GM10266 (cell line): ENCODE measurements around the gene ZCCHC8.
"Not testable (repeated sequence)": the region's sequence is repeated elsewhere in the genome, so short reads cannot be mapped to it uniquely, and the experiment has no call there.

Experiments used
- DNase-seq: peaks from one replicate; pipeline ENCODE4 v3.0.0; 2012; ENCODE audit errors: extremely low spot score
- TF ChIP-seq, protein P1 (sequence below): IDR thresholded peaks from 2 replicates; pipeline ENCODE4 v1.5.1; 2012; ENCODE audit warnings: mild to moderate bottlenecking, low read depth; ENCODE audit not compliant: control insufficient read depth, insufficient read depth; ENCODE audit errors: missing control alignments

ZCCHC8 gene

DNA sequence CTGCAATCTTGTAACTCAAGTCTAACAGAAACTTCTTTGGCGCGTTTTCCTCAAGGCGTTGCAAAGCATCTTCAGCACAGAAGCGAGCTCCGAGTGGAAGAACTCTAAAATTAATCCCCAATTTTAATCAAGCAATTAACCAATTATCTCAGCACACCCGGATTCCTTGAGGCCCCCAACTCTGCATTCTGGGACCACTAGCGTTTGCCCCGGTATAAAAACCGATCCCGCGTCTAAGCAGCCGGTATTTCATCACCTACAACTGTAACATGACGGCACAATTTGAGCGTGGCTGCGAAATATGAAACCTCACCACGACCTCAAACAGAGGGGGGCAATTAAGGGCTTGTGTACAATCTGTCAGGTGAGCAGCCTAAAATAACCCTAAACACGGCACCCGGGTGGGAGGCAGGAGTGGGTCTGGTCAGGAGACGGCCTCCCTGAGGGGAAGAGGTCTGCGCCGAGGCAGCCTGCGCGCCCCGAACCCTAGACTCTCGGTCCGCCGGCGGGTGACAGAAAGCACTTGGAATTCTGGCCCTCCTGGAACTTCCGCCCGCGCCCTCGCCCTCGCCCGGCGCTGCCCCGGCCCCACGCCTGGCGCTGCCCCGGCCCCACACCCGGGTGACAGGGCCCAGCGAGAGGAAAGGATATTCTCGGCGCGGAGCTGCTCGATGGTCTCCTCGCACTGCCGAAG, 594 bp downstream of the ZCCHC8 start:
- TF ChIP-seq, protein P1, sequence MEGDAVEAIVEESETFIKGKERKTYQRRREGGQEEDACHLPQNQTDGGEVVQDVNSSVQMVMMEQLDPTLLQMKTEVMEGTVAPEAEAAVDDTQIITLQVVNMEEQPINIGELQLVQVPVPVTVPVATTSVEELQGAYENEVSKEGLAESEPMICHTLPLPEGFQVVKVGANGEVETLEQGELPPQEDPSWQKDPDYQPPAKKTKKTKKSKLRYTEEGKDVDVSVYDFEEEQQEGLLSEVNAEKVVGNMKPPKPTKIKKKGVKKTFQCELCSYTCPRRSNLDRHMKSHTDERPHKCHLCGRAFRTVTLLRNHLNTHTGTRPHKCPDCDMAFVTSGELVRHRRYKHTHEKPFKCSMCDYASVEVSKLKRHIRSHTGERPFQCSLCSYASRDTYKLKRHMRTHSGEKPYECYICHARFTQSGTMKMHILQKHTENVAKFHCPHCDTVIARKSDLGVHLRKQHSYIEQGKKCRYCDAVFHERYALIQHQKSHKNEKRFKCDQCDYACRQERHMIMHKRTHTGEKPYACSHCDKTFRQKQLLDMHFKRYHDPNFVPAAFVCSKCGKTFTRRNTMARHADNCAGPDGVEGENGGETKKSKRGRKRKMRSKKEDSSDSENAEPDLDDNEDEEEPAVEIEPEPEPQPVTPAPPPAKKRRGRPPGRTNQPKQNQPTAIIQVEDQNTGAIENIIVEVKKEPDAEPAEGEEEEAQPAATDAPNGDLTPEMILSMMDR, result no peak
- DNase-seq, result peak; percentile 56

GRCh38 chr12:122495258-122495657, 5.5 kb downstream of the ZCCHC8 start:
- TF ChIP-seq, protein P1, result no peak
- DNase-seq, result no peak

DNA sequence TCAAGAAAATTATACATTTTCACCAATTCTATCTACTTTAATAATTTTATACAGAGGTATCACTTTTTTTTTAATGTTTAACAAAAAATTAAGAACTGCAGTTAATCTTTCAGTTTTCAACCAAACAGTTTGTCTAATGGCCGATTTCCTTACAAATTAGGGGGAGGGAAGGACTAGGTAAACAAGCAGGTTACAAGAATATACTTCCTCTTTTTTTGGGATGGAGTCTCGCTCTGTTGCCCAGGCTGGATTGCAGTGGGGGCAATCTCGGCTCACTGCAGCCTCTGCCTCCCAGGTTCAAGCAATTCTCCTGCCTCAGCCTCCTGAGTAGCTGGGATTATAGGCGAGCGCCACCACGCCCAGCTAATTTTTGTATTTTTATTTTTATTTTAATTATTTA, 7.5 kb downstream of the ZCCHC8 start:
- not testable (repeated sequence) for DNase-seq

GRCh38 chr12:122491991-122492390, 8.7 kb downstream of the ZCCHC8 start:
- TF ChIP-seq, protein P1, result no peak

DNA sequence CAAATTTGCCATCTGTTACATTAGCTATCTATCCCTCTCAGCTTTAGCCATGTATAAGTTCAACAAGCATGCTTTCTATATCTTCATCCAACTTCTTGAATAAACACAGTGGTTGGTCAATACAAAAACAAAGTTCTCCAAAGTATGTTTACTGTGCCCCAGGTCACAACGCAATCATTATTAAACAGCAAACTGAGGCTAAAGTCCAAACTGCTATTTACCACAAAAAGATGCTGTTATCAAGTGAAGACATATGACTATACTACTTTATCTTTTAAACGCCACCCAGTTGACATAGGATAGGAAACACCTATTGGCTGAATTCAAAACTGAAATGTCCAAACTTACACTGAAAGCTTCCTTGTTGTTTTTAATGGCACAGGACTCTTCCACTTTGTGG, 11.7 kb downstream of the ZCCHC8 start:
- TF ChIP-seq, protein P1, result no peak

More at GRCh38 chr12:122491991-122492390, 8.7 kb downstream of the ZCCHC8 start:
- DNase-seq, result no peak

GRCh38 chr12:122487807-122488206, 12.9 kb downstream of the ZCCHC8 start:
- not testable (repeated sequence) for DNase-seq

More for the DNA sequence above, 11.7 kb downstream of the ZCCHC8 start:
- no peak for DNase-seq

DNA sequence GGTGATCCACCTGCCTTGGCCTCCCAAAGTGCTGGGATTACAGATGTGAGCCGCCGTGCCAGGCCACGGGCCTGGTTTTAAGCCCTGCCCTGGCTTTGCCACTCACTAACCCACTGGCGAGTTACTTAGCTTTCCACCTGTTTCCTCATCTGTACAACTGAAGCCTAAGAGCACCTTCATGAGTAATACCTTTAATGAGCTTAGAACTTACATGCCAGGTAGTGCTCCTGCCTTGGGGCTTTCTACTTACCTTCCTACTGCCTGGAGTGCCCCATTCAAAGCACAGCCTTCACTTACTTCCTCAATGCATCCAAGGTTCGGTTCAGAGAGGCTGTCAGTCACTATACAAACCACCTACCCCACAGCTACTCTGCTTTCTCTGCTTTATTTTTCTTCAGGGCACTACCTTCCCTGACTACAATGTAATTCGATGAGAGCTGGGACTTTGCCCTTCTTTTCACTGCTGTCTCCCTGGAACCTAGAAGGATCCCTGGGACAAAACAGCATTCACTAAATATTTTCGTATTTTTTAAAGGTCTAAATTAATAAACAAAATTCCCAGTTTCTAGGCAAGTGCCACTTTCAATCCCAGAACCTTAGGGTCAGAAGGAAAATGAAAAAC, 13.8 kb downstream of the ZCCHC8 start:
- TF ChIP-seq, protein P1, result no peak

GRCh38 chr12:122486360-122486759, 14.4 kb downstream of the ZCCHC8 start:
- not testable (repeated sequence) for DNase-seq

More for the DNA sequence above, 13.8 kb downstream of the ZCCHC8 start:
- no peak for DNase-seq

GRCh38 chr12:122484385-122484784, 16.3 kb downstream of the ZCCHC8 start:
- not testable (repeated sequence) for DNase-seq
